Measurements from ENCODE around the gene GPC6. TPM values are rescaled to one million over a fixed set of nuclear protein-coding genes. Genes with fewer than 3 reads are reported as not detected.

The GPC6 gene
- total RNA-seq, 1 experiment from 2014 or later: not detected

- H3K36me3 Mint-ChIP-seq (ENCODE audit: insufficient read depth, unreplicated experiment): no peaks in the 10 kb centered on the region
- DNase-seq: no peak
- intact Hi-C loops (cut with micrococcal nuclease; ENCODE audit: unreplicated experiment): loop anchor here (10.0 kb wide), 1 partner anchor 113 kb away; no protein-coding TSS in a partner anchor
- TF ChIP-seq CTCF (IDR thresholded peaks at IDR 0.05; ENCODE audit: unreplicated experiment): no peak
- no peaks in the 10 kb centered on the region for H3K4me1 Mint-ChIP-seq (ENCODE audit: low read depth, unreplicated experiment)
- H3K4me3 Mint-ChIP-seq (ENCODE audit: low read depth, unreplicated experiment): no peak overlapping the region
- CTCF ChIA-PET: no interaction called here
- H3K9me3 Mint-ChIP-seq (ENCODE audit: low read depth, unreplicated experiment): no peaks in the 10 kb centered on the region
- H3K27me3 Mint-ChIP-seq (ENCODE audit: unreplicated experiment): no peaks in the 10 kb centered on the region
- H3K27ac Mint-ChIP-seq (ENCODE audit: unreplicated experiment): no peak overlapping the region
- no TSS peak for BruUV-seq (replicated peaks)
These were observed 1205.0 kb downstream of the GPC6 start for GRCh38 chr13:94431574-94431973.

- H3K27me3 Mint-ChIP-seq (ENCODE audit: unreplicated experiment): no peaks in the 10 kb centered on the region
- BruUV-seq (replicated peaks): no TSS peak
- H3K27ac Mint-ChIP-seq (ENCODE audit: unreplicated experiment): no peak overlapping the region
- H3K9me3 Mint-ChIP-seq (ENCODE audit: low read depth, unreplicated experiment): no peaks in the 10 kb centered on the region
- no peaks in the 10 kb centered on the region for H3K36me3 Mint-ChIP-seq (ENCODE audit: insufficient read depth, unreplicated experiment)
- DNase-seq: no peak
- CTCF ChIA-PET: no interaction called here
- intact Hi-C loops (cut with micrococcal nuclease; ENCODE audit: unreplicated experiment): loop anchor here (10.0 kb wide), 1 partner anchor 113 kb away; no protein-coding TSS in a partner anchor
- no peak overlapping the region for H3K4me3 Mint-ChIP-seq (ENCODE audit: low read depth, unreplicated experiment)
- H3K4me1 Mint-ChIP-seq (ENCODE audit: low read depth, unreplicated experiment): no peaks in the 10 kb centered on the region
- TF ChIP-seq CTCF (IDR thresholded peaks at IDR 0.05; ENCODE audit: unreplicated experiment): no peak
These were observed 1205.4 kb downstream of the GPC6 start for GRCh38 chr13:94431987-94432386.

- no peaks in the 10 kb centered on the region for H3K36me3 Mint-ChIP-seq (ENCODE audit: insufficient read depth, unreplicated experiment)
- intact Hi-C loops (cut with micrococcal nuclease; ENCODE audit: unreplicated experiment): loop anchor here (10.0 kb wide), 1 partner anchor 111 kb away; no protein-coding TSS in a partner anchor
- TF ChIP-seq CTCF (IDR thresholded peaks at IDR 0.05; ENCODE audit: unreplicated experiment): no peak
- no peaks in the 10 kb centered on the region for H3K27me3 Mint-ChIP-seq (ENCODE audit: unreplicated experiment)
- no peaks in the 10 kb centered on the region for H3K4me1 Mint-ChIP-seq (ENCODE audit: low read depth, unreplicated experiment)
- no peak overlapping the region for H3K4me3 Mint-ChIP-seq (ENCODE audit: low read depth, unreplicated experiment)
- DNase-seq: no peak
- CTCF ChIA-PET: no interaction called here
- BruUV-seq (replicated peaks): no TSS peak
- H3K27ac Mint-ChIP-seq (ENCODE audit: unreplicated experiment): no peak overlapping the region
- no peaks in the 10 kb centered on the region for H3K9me3 Mint-ChIP-seq (ENCODE audit: low read depth, unreplicated experiment)
These were observed 1206.7 kb downstream of the GPC6 start for GRCh38 chr13:94433055-94433961.

GRCh38 chr13:94435604-94436226 lies 1209.1 kb downstream of the GPC6 start:
- H3K27me3 Mint-ChIP-seq (ENCODE audit: unreplicated experiment): no peaks in the 10 kb centered on the region
- H3K36me3 Mint-ChIP-seq (ENCODE audit: insufficient read depth, unreplicated experiment): no peaks in the 10 kb centered on the region
- DNase-seq: no peak
- no peak overlapping the region for H3K4me3 Mint-ChIP-seq (ENCODE audit: low read depth, unreplicated experiment)
- no peaks in the 10 kb centered on the region for H3K4me1 Mint-ChIP-seq (ENCODE audit: low read depth, unreplicated experiment)
- TF ChIP-seq CTCF (IDR thresholded peaks at IDR 0.05; ENCODE audit: unreplicated experiment): no peak
- intact Hi-C loops (cut with micrococcal nuclease; ENCODE audit: unreplicated experiment): loop anchor here (1.0 to 10.0 kb wide), 2 partner anchors 109 to 182 kb away; no protein-coding TSS in a partner anchor
- no peak overlapping the region for H3K27ac Mint-ChIP-seq (ENCODE audit: unreplicated experiment)
- H3K9me3 Mint-ChIP-seq (ENCODE audit: low read depth, unreplicated experiment): no peaks in the 10 kb centered on the region
- CTCF ChIA-PET: interaction anchor here (1.0 to 1.4 kb wide), 2 partner anchors 180 to 182 kb away, joined by 6 read pairs; no protein-coding TSS in a partner anchor
- BruUV-seq (replicated peaks): no TSS peak

Measured in Calu3 (cell line).